HepG2 (cell line): ENCODE results near the gene RPS14. TPM values are rescaled to one million over a fixed set of nuclear protein-coding genes. Genes with fewer than 3 reads are reported as not detected.

ENCODE experiments used
- ATF6 ChIP-seq: sonication (generic); formaldehyde crosslinking; conservative IDR thresholded peaks from 2 replicates; pipeline ENCODE4 v1.4.0; 2020; ENCODE audit warnings: missing genetic modification reagents
- KDM1A ChIP-seq: IDR thresholded peaks from 2 replicates; pipeline ENCODE4 v1.6.1; 2016; ENCODE audit warnings: missing compliant biosample characterization
- LBX2 ChIP-seq: sonication (generic); formaldehyde crosslinking; IDR thresholded peaks from 2 replicates; pipeline ENCODE4 v1.5.0; 2020; ENCODE audit warnings: missing genetic modification reagents, mild to moderate bottlenecking, borderline replicate concordance
- MAX ChIP-seq: IDR thresholded peaks from 2 replicates; pipeline ENCODE4 v1.6.1; 2012; ENCODE audit warnings: inconsistent platforms
- NR2F1 ChIP-seq, 2 experiments: fragments of 450-650 bp in 1 of 2; formaldehyde crosslinking in 1 of 2; IDR thresholded peaks; 2 replicates each; pipeline versions ENCODE4 v1.5.0 to v1.6.1; 2016 to 2020; ENCODE audit warnings: mild to moderate bottlenecking in 1 of 2, missing compliant biosample characterization in 1 of 2, missing genetic modification reagents in 1 of 2, moderate library complexity in 1 of 2
- PRDM4 ChIP-seq: sonication (generic); formaldehyde crosslinking; IDR thresholded peaks from 2 replicates; pipeline ENCODE4 v1.9.0; 2021; ENCODE audit warnings: missing genetic modification reagents, borderline replicate concordance
- SOX13 ChIP-seq, 3 experiments: fragments of 450-650 bp in 1 of 3; sonication (generic) in 1 of 3; formaldehyde crosslinking in 1 of 3; IDR thresholded peaks in 2 of 3; conservative IDR thresholded peaks in 1 of 3; 2 replicates each; pipeline versions ENCODE4 v1.5.0 to v1.6.1; 2016 to 2020; ENCODE audit warnings: antibody characterized with exemption in 1 of 3, mild to moderate bottlenecking in 1 of 3, missing compliant biosample characterization in 1 of 3, missing genetic modification reagents in 1 of 3, moderate library complexity in 1 of 3
- ZBTB49 ChIP-seq: sonication (generic); formaldehyde crosslinking; IDR thresholded peaks from 2 replicates; pipeline ENCODE4 v1.4.0; 2020; ENCODE audit warnings: missing genetic modification reagents, borderline replicate concordance
- ZMAT5 ChIP-seq: sonication (generic); formaldehyde crosslinking; IDR thresholded peaks from 2 replicates; pipeline ENCODE4 v1.5.0; 2020; ENCODE audit warnings: mild to moderate bottlenecking, low read depth, missing genetic modification reagents, borderline replicate concordance
- ZNF280B ChIP-seq: sonication (generic); formaldehyde crosslinking; IDR thresholded peaks from 2 replicates; pipeline ENCODE4 v1.5.0; 2020; ENCODE audit warnings: missing genetic modification reagents, mild to moderate bottlenecking, borderline replicate concordance
- ZNF280D ChIP-seq: sonication (generic); formaldehyde crosslinking; IDR thresholded peaks from 2 replicates; pipeline ENCODE4 v1.5.1; 2020; ENCODE audit warnings: mild to moderate bottlenecking, missing genetic modification reagents
- ZNF564 ChIP-seq: sonication (generic); formaldehyde crosslinking; IDR thresholded peaks from 2 replicates; pipeline ENCODE4 v1.8.1; 2023; ENCODE audit warnings: mild to moderate bottlenecking, missing genetic modification reagents
- polyA plus RNA-seq, 8 experiments: library from polyadenylated mRNA; depleted of rRNA in 3 of 8; stranded (reverse) in 7 of 8; unstranded in 1 of 8; fragments of >200 nt; fragmentation: Illumina TruSeq in 4 of 8; extraction: Trizol in 4 of 8; gene quantifications; 2 replicates each; pipeline versions ENCODE4 v1.2.1 to v1.2.3, GENCODE V29; 2011 to 2016; ENCODE audit warnings: low read depth in 4 of 8, missing spikeins in 1 of 8, mixed read lengths in 1 of 8; ENCODE audit not compliant: insufficient read depth in 1 of 8
- total RNA-seq, 5 experiments: library from RNA; depleted of rRNA; stranded (reverse); fragments of >200 nt; fragmentation: Illumina TruSeq; extraction: Trizol; gene quantifications; 2 replicates each; pipeline ENCODE4 v1.2.3, GENCODE V29; 2016; ENCODE audit warnings: low read depth in 1 of 5

RPS14 gene
- total and polyA plus RNA-seq, 2 of the 13 experiments (the other 11 are each of a cell fraction or from before 2014, with no cell fraction given) = 2,116 to 3,295 TPM

- no peak for TF ChIP-seq ZNF280D (CRISPR knock-in tag)
- peak; percentile 81 for TF ChIP-seq MAX
- no peak for TF ChIP-seq LBX2 (CRISPR knock-in tag)
- no peak for TF ChIP-seq ZMAT5 (CRISPR knock-in tag)
- TF ChIP-seq ATF6 = no peak
- no peak for TF ChIP-seq ZNF564 (CRISPR knock-in tag)
- TF ChIP-seq SOX13 (IDR thresholded peaks at IDR 0.05) = no peak
- TF ChIP-seq SOX13 (CRISPR knock-in tag; conservative IDR thresholded peaks at IDR 0.05 in 1 of 2, IDR thresholded peaks at IDR 0.05 in 1 of 2) = no peak
- no peak for TF ChIP-seq ZBTB49 (CRISPR knock-in tag)
- TF ChIP-seq NR2F1 (CRISPR knock-in tag; IDR thresholded peaks at IDR 0.05) = no peak
- TF ChIP-seq ZNF280B = no peak
- TF ChIP-seq KDM1A (CRISPR knock-in tag) = no peak
- no peak for TF ChIP-seq PRDM4 (CRISPR knock-in tag)
Observed at GRCh38 chr5:150458802-150459557, 9.4 kb upstream of the RPS14 start (continued).
